Activated CD4-positive, alpha-beta T cell treated with anti-CD3 and anti-CD28 coated beads for 36 hours (primary cell): ENCODE results near the gene TIMM44. TPM values are rescaled to one million over a fixed set of nuclear protein-coding genes. Genes with fewer than 3 reads are reported as not detected.
"Not testable (repeated sequence)": the region's sequence is repeated elsewhere in the genome, so short reads cannot be mapped to it uniquely, and the experiment has no call there.

ENCODE experiments used
- ATAC-seq: fragments of 200-7000 bp; cut with Tn5 transposase; one replicate; pipeline ENCODE4 v1.10.0; 2021; ENCODE audit warnings: mild to moderate bottlenecking, moderate library complexity
- CTCF ChIA-PET: fragments of 350-600 bp; sonication (Branson Sonifier 250); formaldehyde crosslinking; loops from one replicate; lab custom pipeline; 2021; ENCODE audit warnings: antibody characterized with exemption; lab: Charles Lee
- POLR2A ChIA-PET: fragments of 350-600 bp; sonication (Branson Sonifier 250); formaldehyde crosslinking; loops from one replicate; lab custom pipeline; 2021; ENCODE audit warnings: antibody characterized with exemption, inconsistent platforms; lab: Charles Lee
- DNase-seq: peaks from one replicate; pipeline ENCODE4 v3.0.0-alpha.2; 2020
- H3K27ac Mint-ChIP-seq: one replicate; pipeline ENCODE4 v1.8.0; 2021; ENCODE audit warnings: mixed read lengths
- H3K27me3 Mint-ChIP-seq: one replicate; pipeline ENCODE4 v1.8.0; 2021; ENCODE audit warnings: mixed read lengths
- H3K36me3 Mint-ChIP-seq: one replicate; pipeline ENCODE4 v1.8.0; 2021; ENCODE audit warnings: low read depth, mixed read lengths
- H3K4me1 Mint-ChIP-seq: one replicate; pipeline ENCODE4 v1.8.0; 2021; ENCODE audit warnings: mixed read lengths
- H3K4me3 Mint-ChIP-seq: one replicate; pipeline ENCODE4 v1.8.0; 2021; ENCODE audit warnings: mild to moderate bottlenecking, moderate library complexity, mixed read lengths
- H3K9me3 Mint-ChIP-seq: one replicate; pipeline ENCODE4 v1.8.0; 2021; ENCODE audit warnings: low read depth, mixed read lengths
- intact Hi-C, 2 experiments: fragments of 100-400 bp; cut with DNase I in 1 of 2; cut with micrococcal nuclease in 1 of 2; formaldehyde crosslinking; loops; one replicate each; pipeline versions ENCODE4 v1.14.2 to v1.15.1; 2022 to 2024; cut with DNase I, micrococcal nuclease
- total RNA-seq, 2 experiments: library from RNA; stranded (reverse); gene quantifications; one replicate each; pipeline ENCODE4 v1.2.3, GENCODE V29; 2021

The TIMM44 gene
- total RNA-seq, 2 experiments from 2014 or later, result 80.4 to 84.0 TPM

- H3K36me3 Mint-ChIP-seq, H3K9me3 Mint-ChIP-seq, H3K27ac Mint-ChIP-seq, intact Hi-C loops, DNase-seq, ATAC-seq: not testable (repeated sequence)
- ChIA-PET CTCF (interaction anchor here (0.5 to 4.4 kb wide), 7 partner anchors 9 to 847 kb away, joined by 3 to 32 read pairs (median 3); partner anchors contain the start of gene TIMM44), POLR2A (interaction anchor here (0.5 kb wide), 1 partner anchor 12 kb away, joined by 4 read pairs; no protein-coding TSS in a partner anchor)
- Mint-ChIP-seq H3K4me1 (peaks cover 32% of the 10 kb centered on the region), H3K27me3 (peaks cover 21% of the 10 kb centered on the region), H3K4me3 (peak overlapping the region; percentile 47)
Observed at GRCh38 chr19:7918062-7918614, 25.3 kb downstream of the TIMM44 start.

DNA sequence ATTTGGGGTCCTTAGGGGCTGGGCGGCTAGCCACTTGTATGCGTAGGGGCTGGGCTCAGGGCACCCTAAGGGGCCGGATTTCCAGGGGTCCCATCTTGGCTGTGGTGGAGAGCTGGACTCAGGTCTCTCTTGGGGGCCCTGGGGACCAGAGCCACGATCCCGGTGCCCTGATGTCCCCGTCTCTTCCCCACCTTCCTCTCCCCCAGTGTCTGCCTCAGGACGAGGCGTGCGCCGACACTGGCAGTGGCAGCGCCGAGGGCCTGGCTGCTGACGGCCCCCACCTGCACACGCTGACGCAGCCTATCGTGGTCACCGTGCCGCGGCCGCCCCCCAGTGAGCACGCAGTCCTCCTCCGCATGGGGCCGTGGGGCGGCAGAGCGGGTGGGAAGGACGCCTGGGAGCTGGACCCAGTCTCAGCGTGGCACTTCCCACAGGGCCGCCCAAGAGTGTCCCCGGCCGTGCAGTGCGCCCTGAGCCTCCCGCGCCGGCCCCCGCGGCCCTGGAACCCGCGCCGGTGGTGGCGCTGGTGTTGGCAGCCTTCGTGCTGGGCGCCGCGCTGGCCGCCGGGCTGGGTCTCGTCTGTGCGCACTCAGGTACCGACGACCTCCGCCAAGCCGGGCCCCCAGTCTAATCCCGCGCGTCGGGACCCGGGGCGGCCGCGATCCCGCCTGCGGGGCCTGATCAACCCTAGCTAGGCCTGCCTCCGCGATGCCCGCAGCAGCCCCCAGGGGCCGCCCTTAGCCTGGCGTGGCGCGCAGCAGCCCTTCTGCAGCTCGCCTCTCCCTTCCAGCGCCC is 26.0 kb downstream of the TIMM44 start:
- CTCF ChIA-PET, result interaction anchor here (0.5 to 4.4 kb wide), 11 partner anchors 9 to 847 kb away, joined by 3 to 32 read pairs (median 4); partner anchors contain the start of gene TIMM44
- intact Hi-C loops, result no loop called here
- DNase-seq (peak; percentile 79), ATAC-seq (peak; percentile 23)
- Mint-ChIP-seq H3K36me3 (peaks cover 5% of the 10 kb centered on the region), H3K4me1 (peaks cover 32% of the 10 kb centered on the region), H3K9me3 (no peaks in the 10 kb centered on the region), H3K27ac (peak overlapping the region; percentile 31), H3K4me3 (peak overlapping the region; percentile 66), H3K27me3 (peaks cover 21% of the 10 kb centered on the region)
- POLR2A ChIA-PET, result interaction anchor here (0.6 kb wide), 1 partner anchor 215 kb away, joined by 3 read pairs; no protein-coding TSS in a partner anchor

DNA sequence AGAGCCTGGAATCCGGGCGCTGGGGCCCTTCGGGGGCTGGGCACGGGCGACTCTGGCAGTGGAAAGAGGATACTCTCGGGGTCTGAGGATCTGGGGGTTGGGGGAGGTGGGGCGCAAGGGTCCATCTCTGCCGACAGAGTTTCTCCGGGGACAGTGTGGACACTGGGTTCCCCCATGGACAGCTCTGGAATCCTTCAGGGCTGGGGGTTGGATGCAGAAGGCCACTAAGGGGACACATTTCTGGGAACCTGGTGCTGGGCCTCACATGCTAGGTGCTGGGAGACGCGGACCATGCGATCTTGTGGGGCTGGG is 26.6 kb downstream of the TIMM44 start:
- H3K9me3 Mint-ChIP-seq, result no peaks in the 10 kb centered on the region
- DNase-seq (no peak), ATAC-seq (no peak)
- peaks cover 6% of the 10 kb centered on the region for H3K36me3 Mint-ChIP-seq
- H3K27ac Mint-ChIP-seq, result peak overlapping the region; percentile 31
- POLR2A ChIA-PET, result interaction anchor here (0.7 kb wide), 1 partner anchor 597 kb away, joined by 3 read pairs; the partner anchor contains the start of gene ZNF414
- peak overlapping the region; percentile 66 for H3K4me3 Mint-ChIP-seq
- intact Hi-C loops, result loop anchor here in 1 of 2 experiments (1.0 kb wide), 1 partner anchor 13 kb away; no protein-coding TSS in a partner anchor
- H3K4me1 Mint-ChIP-seq, result peaks cover 29% of the 10 kb centered on the region
- H3K27me3 Mint-ChIP-seq, result peaks cover 21% of the 10 kb centered on the region
- CTCF ChIA-PET, result interaction anchor here (0.9 to 2.1 kb wide), 7 partner anchors 27 to 445 kb away, joined by 3 to 6 read pairs (median 4); partner anchors contain the start of gene TIMM44

DNA sequence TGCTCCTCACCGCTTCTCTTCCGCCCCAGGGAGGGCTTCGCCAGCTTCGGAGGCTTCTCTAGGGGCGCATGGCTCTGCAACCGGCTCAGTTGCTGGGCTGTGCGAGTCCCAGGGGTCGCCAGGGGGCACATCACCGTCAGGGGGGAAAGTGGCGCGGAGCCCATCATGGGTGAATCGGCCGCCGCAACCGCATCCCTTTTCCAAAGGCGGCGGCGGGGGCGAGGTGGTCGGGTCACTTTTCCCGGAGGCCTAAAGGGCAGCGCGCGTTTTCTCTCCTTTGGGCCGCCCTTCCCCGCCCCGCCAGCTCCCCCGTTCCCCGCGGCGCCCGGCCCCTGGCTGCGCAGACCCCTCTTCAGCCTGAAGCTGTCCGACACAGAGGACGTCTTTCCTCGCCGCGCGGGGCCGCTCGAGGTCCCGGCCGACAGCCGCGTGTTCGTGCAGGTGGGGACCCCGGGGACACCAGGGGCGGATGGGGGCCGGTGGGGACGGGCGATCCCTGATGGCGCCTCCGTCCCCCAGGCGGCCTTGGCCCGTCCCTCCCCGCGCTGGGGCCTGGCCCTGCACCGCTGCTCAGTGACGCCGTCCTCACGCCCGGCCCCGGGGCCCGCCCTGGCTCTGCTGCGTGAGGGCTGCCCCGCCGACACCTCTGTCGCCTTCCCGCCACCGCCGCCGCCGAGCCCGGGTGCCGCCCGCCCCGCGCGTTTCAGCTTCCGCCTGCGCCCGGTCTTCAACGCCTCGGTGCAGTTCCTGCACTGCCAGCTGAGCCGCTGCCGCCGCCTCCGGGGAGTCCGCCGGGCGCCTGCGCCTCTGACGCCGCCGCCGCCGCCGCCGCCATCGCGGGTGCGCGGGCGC is 27.1 kb downstream of the TIMM44 start:
- Mint-ChIP-seq H3K4me3 (peak overlapping the region; percentile 66), H3K4me1 (peaks cover 27% of the 10 kb centered on the region), H3K36me3 (peaks cover 8% of the 10 kb centered on the region), H3K27ac (no peak overlapping the region), H3K27me3 (peaks cover 21% of the 10 kb centered on the region), H3K9me3 (no peaks in the 10 kb centered on the region)
- DNase-seq (peak; percentile 86), ATAC-seq (peak; percentile 20)
- ChIA-PET POLR2A (interaction anchor here (0.7 to 1.5 kb wide), 3 partner anchors 13 to 597 kb away, joined by 3 to 5 read pairs (median 4); partner anchors contain the start of genes MAP2K7 and ZNF414), CTCF (interaction anchor here (0.9 to 1.8 kb wide), 5 partner anchors 13 to 446 kb away, joined by 3 to 6 read pairs (median 4); partner anchors contain the start of gene MAP2K7)
- intact Hi-C loops, result loop anchor here in 1 of 2 experiments (1.0 kb wide), 1 partner anchor 12 kb away; no protein-coding TSS in a partner anchor

DNA sequence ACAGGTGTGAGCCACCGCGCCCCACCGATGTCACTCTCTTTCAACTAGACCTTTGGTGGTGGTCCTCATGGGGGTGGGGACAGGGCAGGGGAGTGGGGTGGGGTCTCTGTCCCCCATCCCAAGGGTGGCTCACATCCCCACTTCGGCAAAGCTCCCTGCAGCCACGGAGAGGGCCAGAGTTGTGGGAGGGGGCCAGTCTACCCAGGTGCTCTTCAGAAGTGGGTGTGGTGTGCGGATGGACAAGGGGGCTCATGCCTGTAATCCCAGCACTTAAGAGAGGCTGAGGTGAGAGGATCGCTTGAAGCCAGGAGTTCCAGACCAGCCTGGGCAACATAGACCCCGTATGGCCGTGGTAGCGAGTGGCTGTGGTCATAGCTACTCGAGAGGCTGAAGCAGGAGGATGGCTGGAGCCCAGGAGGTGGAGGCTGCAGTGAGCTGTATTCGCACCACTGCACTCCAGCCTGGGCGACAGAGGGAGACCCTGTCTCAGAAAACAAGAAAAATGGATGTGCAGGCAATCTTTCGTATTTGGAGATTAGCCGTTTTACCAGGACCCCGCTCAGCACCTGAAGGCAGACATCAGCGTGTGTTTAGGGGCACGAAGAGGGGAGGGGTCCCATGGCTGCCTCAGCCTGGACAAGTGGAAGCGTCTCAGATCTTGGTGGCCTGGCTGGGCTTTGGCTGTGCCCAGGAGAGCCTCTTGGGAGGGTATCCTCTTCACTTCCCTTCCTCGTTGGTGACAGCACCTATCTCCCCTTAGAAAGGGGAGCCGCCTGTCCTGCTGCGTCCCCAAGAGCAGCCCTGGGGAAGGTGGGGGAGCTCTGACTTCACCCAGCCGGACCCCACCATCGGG is 28.0 kb downstream of the TIMM44 start:
- Mint-ChIP-seq H3K27ac (no peak overlapping the region), H3K9me3 (no peaks in the 10 kb centered on the region), H3K27me3 (peaks cover 21% of the 10 kb centered on the region), H3K36me3 (peaks cover 14% of the 10 kb centered on the region), H3K4me1 (peaks cover 24% of the 10 kb centered on the region), H3K4me3 (peak overlapping the region; percentile 41)
- ChIA-PET CTCF (interaction anchor here (1.4 to 1.8 kb wide), 2 partner anchors 12 to 46 kb away, joined by 4 to 6 read pairs; partner anchors contain the start of gene MAP2K7), POLR2A (interaction anchor here (1.2 to 1.5 kb wide), 2 partner anchors 12 to 14 kb away, joined by 4 to 5 read pairs; partner anchors contain the start of gene MAP2K7)
- ATAC-seq, result no peak
- no peak for DNase-seq
- intact Hi-C loops, result loop anchor here in 1 of 2 experiments (1.0 kb wide), 1 partner anchor 11 kb away; no protein-coding TSS in a partner anchor

GRCh38 chr19:7914598-7915045 is 28.8 kb downstream of the TIMM44 start, which contains the start of gene TGFBR3L:
Gene TGFBR3L (plus strand): TSS chr19:7914830.
- H3K36me3 Mint-ChIP-seq, result peaks cover 14% of the 10 kb centered on the region
- H3K4me1 Mint-ChIP-seq, result peaks cover 19% of the 10 kb centered on the region
- ATAC-seq (no peak), DNase-seq (no peak)
- CTCF ChIA-PET, result interaction anchor here (0.5 kb wide), 1 partner anchor 249 kb away, joined by 3 read pairs; no protein-coding TSS in a partner anchor
- no peaks in the 10 kb centered on the region for H3K9me3 Mint-ChIP-seq
- POLR2A ChIA-PET, result no interaction called here
- intact Hi-C loops, result no loop called here
- peak within 1 kb of the TSS; percentile 41 for H3K4me3 Mint-ChIP-seq
- no peak within 1 kb of the TSS for H3K27ac Mint-ChIP-seq
- peaks cover 18% of the 10 kb centered on the region for H3K27me3 Mint-ChIP-seq

- intact Hi-C loops, result no loop called here
- Mint-ChIP-seq H3K27me3 (peaks cover 17% of the 10 kb centered on the region), H3K9me3 (no peaks in the 10 kb centered on the region), H3K27ac (no peak overlapping the region), H3K36me3 (peaks cover 14% of the 10 kb centered on the region), H3K4me1 (peaks cover 16% of the 10 kb centered on the region), H3K4me3 (no peak overlapping the region)
- DNase-seq (no peak), ATAC-seq (no peak)
- POLR2A ChIA-PET, result no interaction called here
- CTCF ChIA-PET, result interaction anchor here (0.5 kb wide), 1 partner anchor 248 kb away, joined by 3 read pairs; no protein-coding TSS in a partner anchor
Observed at GRCh38 chr19:7914099-7914498, 29.4 kb downstream of the TIMM44 start.

DNA sequence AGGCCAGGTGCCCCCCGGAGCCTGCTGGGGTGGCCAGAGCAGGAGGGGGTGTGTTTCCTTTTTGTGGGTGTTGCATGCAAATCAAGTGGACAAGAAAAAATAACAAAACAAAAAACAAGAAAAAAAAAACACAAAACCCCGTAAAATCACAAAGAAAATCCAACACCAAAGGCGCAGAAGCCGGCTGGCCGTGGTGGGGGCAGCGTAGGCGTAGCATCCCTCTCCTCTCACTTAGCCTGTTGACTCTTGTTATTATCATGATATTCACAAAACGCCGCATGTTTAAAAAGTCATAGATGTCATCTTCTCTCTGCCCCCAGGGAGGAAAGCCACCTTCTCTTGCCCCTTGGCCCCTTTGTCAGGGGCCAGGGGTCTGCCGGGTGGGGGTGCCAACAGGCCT is 29.8 kb downstream of the TIMM44 start:
- Mint-ChIP-seq H3K4me3 (no peak overlapping the region), H3K27me3 (peaks cover 17% of the 10 kb centered on the region), H3K4me1 (peaks cover 16% of the 10 kb centered on the region), H3K27ac (no peak overlapping the region), H3K9me3 (no peaks in the 10 kb centered on the region), H3K36me3 (peaks cover 14% of the 10 kb centered on the region)
- no peak for ATAC-seq
- intact Hi-C loops, result no loop called here
- DNase-seq, result no peak
- CTCF ChIA-PET, result no interaction called here
- POLR2A ChIA-PET, result no interaction called here

DNA sequence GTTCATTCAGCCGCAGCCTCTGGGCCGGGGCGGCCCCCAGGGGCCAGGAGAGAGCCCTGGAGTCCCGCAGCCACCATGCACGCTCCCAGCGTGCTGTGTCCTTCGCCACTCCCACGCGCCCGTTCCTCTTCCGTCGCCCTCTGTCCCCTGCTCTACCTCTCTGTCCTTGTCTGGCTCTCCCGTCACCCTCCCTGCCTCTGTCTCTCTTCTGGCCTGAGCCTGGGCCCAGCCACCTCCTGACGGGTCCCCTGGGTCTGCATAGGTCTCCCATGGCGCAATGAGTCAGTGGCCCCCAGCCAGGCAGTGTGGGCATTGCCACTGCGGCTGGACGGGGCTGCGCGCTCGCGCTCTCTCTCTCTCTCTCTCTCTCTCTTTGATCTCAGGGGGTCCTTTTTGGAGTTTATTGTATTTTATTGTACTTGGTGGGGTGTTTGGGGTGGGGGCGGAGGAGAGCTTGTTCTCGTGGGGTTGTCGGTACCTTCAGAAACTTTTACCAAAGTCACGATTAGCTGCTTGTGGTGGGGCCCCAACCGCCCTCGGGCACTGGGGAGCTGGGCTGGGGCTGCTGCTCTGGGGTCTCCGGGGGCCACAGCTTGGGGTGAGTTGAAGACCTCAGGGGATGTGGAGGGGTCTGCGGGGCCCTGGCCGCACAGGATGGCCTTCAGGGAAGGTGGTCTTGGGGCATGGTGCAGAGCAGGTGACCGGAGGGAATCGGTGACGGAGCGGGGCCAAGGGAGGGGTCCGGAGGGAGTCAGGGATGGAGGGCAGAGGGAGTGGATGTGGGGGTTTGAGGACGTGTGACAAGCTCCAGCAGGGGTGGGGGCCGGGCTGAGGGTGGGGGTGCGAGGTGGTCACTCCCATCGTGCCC is 30.5 kb downstream of the TIMM44 start:
- no peak for DNase-seq
- no peak for ATAC-seq
- POLR2A ChIA-PET, result no interaction called here
- Mint-ChIP-seq H3K36me3 (peaks cover 14% of the 10 kb centered on the region), H3K27ac (no peak overlapping the region), H3K4me1 (peaks cover 14% of the 10 kb centered on the region), H3K9me3 (no peaks in the 10 kb centered on the region), H3K4me3 (no peak overlapping the region), H3K27me3 (peaks cover 12% of the 10 kb centered on the region)
- CTCF ChIA-PET, result interaction anchor here (0.6 kb wide), 1 partner anchor 12 kb away, joined by 3 read pairs; no protein-coding TSS in a partner anchor
- intact Hi-C loops, result no loop called here
